ENCODE results near the gene LSM8. TPM values are rescaled to one million over a fixed set of nuclear protein-coding genes. Genes with fewer than 3 reads are reported as not detected.
"Not testable (repeated sequence)": the region's sequence is repeated elsewhere in the genome, so short reads cannot be mapped to it uniquely, and the experiment has no call there.

Gene LSM8
- 35.1 and 35.3 TPM in 2 replicates for total RNA-seq

- peak; percentile 99 for DNase-seq (ENCODE audit: low read depth in 2 of 2)
Observed at GRCh38 chr7:118183786-118184564, at the start of gene LSM8. TSS of gene LSM8 (plus strand) at chr7:118184164. CDS start at chr7:118184224, 60 bp downstream.

DNA sequence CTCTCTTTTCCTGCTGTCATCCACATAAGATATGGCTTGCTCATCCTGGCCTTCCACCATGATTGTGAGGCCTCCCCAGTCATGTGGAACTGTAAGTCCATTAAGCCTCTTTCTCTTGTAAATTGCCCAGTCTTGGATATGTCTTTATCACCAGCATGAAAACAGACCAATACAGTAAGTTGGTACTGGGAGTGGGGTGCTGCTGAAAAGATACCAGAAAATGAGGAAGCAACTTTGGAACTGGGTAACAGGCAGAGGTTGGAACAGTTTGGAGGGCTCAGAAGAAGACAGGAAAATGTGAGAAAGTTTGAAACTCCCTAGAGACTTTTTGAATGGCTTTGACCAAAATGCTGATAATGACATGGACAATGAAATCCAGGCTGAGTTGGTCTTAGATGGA is 49.5 kb upstream of the LSM8 start:
- not testable (repeated sequence) for DNase-seq (ENCODE audit: low read depth in 2 of 2)

DNA sequence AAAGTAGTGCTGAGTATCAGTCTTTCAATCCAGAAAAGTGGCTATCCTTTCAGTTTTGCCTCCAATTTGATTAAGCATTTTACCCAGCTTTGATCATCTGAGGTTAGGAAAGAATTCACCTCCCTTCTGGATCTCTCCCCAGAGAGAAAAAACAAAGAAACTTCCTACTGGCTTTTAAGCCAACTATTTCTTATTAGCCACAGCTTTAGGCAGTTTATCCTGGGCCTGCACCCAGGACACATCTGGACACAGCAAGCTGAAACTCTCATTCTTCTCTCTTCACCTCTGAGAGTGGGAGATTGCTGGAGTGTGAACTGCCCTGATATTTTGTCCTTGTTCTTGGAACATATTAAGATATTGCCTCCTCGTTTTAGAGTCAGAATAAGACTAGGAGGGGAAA is 43.5 kb upstream of the LSM8 start:
- DNase-seq (ENCODE audit: low read depth in 2 of 2) = no peak

DNA sequence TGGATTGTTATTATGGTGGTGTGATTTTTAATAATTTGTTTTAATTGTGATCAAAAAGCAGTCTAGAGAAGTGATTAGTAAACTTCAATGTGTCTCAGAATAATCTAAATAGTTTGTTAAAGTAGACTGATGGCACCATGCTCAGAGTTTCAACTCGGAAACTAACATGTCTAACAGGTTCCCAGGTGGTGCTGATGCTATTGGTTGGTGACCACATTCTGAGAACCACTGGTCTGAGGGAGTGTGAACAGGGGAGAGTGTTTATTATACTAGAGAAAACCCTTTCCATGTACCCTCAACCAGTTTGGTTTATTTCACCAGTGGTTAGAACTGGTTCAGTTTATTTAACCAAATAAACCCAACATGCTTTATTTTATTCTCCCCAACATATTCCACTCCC is 42.0 kb upstream of the LSM8 start:
- DNase-seq (ENCODE audit: low read depth in 2 of 2) = no peak

- no peak for DNase-seq (ENCODE audit: low read depth in 2 of 2)
Observed at GRCh38 chr7:118148930-118149329, 35.0 kb upstream of the LSM8 start.

DNA sequence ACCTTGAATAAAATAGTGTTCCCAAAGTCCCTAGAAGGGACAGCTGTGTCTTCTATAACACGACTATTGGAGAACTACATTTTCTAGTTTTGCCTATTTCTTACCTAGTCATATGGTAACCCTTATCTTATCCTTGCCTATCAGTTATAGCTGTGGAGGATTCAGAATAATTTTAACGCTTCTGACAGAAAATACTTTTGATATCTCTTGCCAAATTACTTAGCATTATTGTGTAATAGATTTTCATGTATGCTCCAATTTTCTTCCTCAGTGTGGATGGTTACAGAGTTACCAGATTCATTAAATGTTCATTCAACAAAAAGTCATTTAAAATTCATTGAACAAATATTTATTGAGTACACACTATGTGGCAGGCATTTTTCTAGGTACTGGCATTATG is 34.6 kb upstream of the LSM8 start:
- no peak for DNase-seq (ENCODE audit: low read depth in 2 of 2)

DNA sequence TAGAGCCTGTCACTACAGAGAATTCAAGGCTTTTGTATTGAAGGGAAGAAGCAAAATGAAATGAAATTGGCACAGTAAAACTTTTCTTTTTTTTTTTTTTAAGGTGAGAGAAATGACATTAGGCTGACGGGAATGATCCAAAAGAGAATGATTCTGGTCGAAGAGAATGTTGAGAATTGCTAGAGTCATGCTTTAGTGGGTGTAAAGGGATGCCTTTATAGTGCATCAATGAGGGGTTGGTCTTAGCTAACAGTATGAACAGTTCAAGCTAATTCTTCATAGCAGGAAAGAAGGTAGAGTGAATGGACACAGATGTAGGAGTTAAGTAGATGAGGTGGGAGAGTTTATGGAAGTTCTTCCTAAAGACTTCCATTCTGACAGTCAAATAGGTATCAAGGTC is 32.3 kb upstream of the LSM8 start:
- no peak for DNase-seq (ENCODE audit: low read depth in 2 of 2)

DNA sequence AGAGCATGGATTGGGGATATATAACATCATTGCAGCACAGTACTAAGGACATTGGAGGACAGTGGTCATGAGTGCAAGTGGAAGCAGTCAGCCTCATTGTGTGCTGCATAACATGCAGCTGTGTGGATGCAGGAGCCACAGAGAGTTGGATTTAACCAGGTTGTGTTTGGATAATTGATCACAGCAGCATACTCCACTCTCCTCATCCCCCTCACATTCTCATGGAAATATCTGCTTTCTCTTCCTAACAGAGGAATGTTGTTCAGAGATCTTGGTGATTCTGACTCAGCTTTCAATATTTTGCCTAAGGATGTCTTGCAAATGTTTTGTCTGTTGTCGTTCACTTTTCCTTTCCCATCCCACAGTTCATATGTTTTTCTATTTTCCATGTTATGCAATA is 31.8 kb upstream of the LSM8 start:
- DNase-seq (ENCODE audit: low read depth in 2 of 2) = no peak

DNA sequence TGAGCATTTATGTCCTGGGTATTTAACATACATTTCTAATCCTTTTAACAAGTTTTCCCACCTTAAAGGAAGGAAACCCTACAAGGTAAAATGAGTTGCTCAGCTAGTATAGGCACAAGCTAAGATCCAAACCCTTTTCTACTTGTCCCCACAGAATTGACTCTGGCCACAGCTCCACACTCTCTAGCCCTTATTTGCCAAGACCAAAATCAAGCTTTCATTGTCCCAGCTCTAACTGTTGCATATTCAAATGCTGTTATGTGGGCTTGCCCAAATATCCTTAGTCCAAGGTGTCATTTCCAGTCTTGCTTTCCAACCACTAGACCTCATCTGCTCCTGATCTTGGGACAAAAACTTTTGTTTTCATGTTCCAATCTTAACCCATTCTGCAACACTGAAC is 31.3 kb upstream of the LSM8 start:
- no peak for DNase-seq (ENCODE audit: low read depth in 2 of 2)

DNA sequence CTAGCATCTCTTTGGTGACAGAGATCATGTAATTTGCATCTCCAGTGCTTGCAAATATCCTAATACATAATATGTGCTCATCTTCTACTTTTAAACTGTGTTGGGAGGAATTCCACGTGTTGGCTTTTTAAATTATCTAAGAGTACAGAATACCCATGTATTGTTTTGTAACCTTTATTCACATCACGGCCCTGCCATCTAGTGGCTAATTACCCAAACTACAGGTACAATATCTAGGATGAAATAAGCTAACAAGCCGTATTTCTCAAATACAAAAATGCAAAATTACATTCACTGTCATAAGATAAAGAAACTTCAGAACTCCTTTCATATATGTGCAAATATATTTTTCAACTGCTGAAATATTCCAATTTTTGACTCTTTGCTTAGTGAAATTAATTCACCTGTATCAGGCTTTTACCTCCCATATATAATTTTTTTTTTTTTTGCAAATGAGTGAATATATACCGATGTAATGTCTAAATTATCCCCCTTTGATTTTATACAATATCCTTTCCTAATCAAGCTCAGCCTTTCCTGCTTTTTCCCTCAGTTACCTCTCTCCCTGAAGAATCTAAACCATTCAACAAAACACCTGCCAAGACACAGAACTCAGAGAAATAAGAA is 30.3 kb upstream of the LSM8 start:
- peak; percentile 16 to 41 for DNase-seq (ENCODE audit: low read depth in 2 of 2)

GRCh38 chr7:118158766-118159165 is 25.2 kb upstream of the LSM8 start:
- peak in 1 of 2 donors; percentile 2 for DNase-seq (ENCODE audit: low read depth in 2 of 2)

DNA sequence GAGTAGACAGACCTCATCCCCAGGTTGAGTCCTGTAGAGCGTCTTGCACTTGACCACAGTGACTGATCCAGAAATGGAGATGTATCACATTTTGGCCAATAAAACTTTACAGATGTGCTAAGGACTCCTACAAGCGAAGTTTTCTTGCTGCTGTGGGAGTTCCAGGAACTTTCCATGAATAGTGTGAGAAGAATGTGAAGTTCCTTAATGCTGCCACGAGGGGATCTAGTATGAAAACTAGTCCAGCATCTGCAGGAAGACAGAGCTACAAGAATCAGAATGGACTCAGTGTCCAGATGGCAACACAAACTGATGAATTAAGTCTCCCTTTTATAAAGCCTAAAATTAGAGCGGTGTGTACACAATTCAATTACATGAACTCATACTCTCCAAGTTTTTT is 14.8 kb upstream of the LSM8 start:
- no peak for DNase-seq (ENCODE audit: low read depth in 2 of 2)

GRCh38 chr7:118175740-118176139 is 8.2 kb upstream of the LSM8 start:
- no peak for DNase-seq (ENCODE audit: low read depth in 2 of 2)

- DNase-seq (ENCODE audit: low read depth in 2 of 2) = no peak
Observed at GRCh38 chr7:118179191-118179590, 4.8 kb upstream of the LSM8 start.

GRCh38 chr7:118182593-118183427 is 1.2 kb upstream of the LSM8 start:
- peak in 1 of 2 donors; percentile 6 for DNase-seq (ENCODE audit: low read depth in 2 of 2)

DNA sequence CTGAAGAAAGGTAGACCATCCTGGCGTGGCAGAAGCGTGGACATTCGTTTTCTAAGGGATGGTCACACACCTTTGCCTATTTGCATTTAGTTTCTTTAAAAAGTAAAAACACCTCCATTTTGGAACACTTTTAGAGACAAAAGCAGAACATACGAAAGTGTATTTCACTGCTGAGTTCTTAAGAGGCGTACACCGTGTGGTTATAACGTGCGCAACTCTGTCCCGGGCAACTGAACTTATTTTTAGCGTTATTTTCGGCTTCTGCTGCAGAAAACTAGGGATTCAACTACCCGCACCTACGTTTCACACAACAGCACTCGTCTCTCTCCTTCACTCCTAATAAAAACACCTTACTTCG is 557 bp upstream of the LSM8 start:
- no peak for DNase-seq (ENCODE audit: low read depth in 2 of 2)

- peak in 1 of 2 donors; percentile 12 for DNase-seq (ENCODE audit: low read depth in 2 of 2)
Observed at GRCh38 chr7:118184565-118184940, 589 bp downstream of the LSM8 start.

GRCh38 chr7:118185163-118185860 is 1.3 kb downstream of the LSM8 start:
- no peak for DNase-seq (ENCODE audit: low read depth in 2 of 2)

DNA sequence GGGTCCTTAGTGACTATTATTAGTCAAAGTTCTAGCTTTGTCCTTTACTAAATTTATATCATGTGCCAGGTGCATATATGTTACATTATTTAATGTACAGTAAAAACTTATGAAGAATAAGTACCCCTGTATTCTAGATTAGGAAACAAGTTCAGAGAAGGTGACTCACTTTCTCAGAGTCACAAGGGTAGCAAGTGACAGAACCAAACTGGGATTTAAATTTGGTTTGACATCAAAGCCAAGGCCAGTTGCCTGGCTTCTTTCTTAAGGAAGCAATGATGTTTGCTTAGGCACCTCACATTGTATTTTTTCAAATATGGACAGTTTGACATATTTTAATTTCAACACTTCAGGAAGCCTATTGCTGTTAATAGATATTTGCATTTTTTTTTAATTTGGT is 2.5 kb downstream of the LSM8 start:
- no peak for DNase-seq (ENCODE audit: low read depth in 2 of 2)

GRCh38 chr7:118194571-118194970 is 10.6 kb downstream of the LSM8 start:
- no peak for DNase-seq (ENCODE audit: low read depth in 2 of 2)

- DNase-seq (ENCODE audit: low read depth in 2 of 2) = peak; percentile 54 to 75
Observed at GRCh38 chr7:118195837-118196474, 12.0 kb downstream of the LSM8 start.
